ENCODE measurements around the gene NHLRC4.

NHLRC4 gene

DNA sequence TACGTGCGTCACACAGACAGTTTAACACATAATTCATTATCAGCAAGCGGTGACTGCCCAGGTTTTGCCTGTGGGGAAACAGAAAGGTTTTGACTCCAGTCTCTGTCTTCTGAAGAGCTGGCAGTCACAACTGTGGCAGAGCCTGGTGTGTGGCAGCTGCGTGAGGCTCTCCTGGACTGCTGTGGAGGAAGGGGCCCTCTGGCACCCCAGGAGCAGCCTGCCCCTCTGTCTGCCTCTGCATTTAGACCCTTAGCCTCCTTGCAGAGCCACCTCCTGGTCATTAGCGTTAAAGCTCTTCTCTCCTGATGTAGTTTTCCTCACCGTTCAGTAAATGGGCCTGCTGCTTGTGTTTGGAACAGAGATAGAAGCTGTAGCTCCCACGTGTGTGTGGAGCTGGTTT, 34.0 kb downstream of the NHLRC4 start:
- no peak for DNase-seq (ENCODE audit: low read depth, low spot score)
- no peak overlapping the region for H3K4me3 ChIP-seq (ENCODE audit: low read depth, low read length)

DNA sequence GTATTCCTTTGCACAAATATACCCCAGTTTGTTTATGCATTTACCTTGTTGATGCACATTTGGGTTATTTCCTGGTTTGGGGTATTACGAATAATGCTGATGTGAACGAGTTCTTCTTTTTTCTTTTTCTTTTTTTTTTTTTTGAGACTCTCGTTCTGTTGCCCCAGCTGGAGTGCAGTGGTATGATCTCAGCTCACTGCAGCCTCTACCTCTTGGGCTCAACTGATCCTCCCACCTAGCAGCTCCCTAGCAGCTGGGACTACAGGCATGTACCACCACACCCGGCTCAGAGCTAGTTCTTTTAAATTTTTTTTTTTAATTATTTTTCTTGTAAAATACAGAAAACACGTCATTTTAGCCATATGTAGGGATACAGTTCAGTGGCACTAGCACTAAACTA, 37.1 kb downstream of the NHLRC4 start:
- ChIA-PET POLR2A (no interaction called here), CTCF (no interaction called here)
- no peak overlapping the region for H3K4me3 ChIP-seq (ENCODE audit: low read depth, low read length)
- DNase-seq (ENCODE audit: low read depth, low spot score) = no peak
- TF ChIP-seq, protein P1, sequence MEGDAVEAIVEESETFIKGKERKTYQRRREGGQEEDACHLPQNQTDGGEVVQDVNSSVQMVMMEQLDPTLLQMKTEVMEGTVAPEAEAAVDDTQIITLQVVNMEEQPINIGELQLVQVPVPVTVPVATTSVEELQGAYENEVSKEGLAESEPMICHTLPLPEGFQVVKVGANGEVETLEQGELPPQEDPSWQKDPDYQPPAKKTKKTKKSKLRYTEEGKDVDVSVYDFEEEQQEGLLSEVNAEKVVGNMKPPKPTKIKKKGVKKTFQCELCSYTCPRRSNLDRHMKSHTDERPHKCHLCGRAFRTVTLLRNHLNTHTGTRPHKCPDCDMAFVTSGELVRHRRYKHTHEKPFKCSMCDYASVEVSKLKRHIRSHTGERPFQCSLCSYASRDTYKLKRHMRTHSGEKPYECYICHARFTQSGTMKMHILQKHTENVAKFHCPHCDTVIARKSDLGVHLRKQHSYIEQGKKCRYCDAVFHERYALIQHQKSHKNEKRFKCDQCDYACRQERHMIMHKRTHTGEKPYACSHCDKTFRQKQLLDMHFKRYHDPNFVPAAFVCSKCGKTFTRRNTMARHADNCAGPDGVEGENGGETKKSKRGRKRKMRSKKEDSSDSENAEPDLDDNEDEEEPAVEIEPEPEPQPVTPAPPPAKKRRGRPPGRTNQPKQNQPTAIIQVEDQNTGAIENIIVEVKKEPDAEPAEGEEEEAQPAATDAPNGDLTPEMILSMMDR (IDR thresholded peaks at IDR 0.05; ENCODE audit: insufficient read depth, low read length, missing control alignments) = no peak

More for the DNA sequence above, 34.0 kb downstream of the NHLRC4 start:
- TF ChIP-seq, protein P1 (IDR thresholded peaks at IDR 0.05; ENCODE audit: insufficient read depth, low read length, missing control alignments) = no peak
- CTCF ChIA-PET = interaction anchor here (1.4 to 2.1 kb wide), 2 partner anchors 8 to 67 kb away, joined by 5 read pairs; partner anchors contain the start of gene RHOT2
- POLR2A ChIA-PET = interaction anchor here (0.5 kb wide), 1 partner anchor 161 kb away, joined by 3 read pairs; no protein-coding TSS in a partner anchor

DNA sequence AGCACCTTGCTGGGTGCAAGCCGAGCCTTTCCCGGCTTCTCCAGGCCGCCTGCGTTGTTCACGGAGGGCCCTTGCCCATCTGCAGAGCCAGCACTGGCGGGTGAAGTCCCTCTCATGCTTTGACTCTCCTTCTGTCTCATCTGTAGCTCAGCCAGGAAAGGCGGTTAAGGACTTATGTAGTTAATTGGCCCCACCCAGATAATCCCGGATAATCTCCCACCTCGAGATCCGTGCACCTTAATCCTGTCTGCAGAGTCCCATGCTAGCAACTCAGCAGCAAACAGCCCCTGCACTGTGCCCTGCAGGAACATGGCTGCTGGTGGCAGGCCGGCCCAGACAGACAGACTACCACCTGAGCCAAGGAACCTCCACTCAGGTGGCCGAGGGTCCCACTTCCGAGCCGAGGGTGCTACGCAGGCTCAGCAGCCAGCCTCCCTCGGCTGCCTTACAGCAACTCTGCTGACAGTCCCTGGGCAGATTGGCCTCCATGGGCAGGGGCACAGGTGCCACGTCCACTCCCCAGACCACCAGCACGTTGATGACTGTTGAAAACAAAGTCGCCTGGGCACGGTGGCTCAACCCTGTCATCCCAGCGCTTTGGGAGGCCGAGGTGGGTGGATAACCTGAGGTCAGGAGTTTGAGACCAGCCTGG, 40.0 kb downstream of the NHLRC4 start:
- ChIA-PET CTCF (no interaction called here), POLR2A (no interaction called here)
- no peak overlapping the region for H3K4me3 ChIP-seq (ENCODE audit: low read depth, low read length)
- DNase-seq (ENCODE audit: low read depth, low spot score) = no peak
- TF ChIP-seq, protein P1 (IDR thresholded peaks at IDR 0.05; ENCODE audit: insufficient read depth, low read length, missing control alignments) = no peak

DNA sequence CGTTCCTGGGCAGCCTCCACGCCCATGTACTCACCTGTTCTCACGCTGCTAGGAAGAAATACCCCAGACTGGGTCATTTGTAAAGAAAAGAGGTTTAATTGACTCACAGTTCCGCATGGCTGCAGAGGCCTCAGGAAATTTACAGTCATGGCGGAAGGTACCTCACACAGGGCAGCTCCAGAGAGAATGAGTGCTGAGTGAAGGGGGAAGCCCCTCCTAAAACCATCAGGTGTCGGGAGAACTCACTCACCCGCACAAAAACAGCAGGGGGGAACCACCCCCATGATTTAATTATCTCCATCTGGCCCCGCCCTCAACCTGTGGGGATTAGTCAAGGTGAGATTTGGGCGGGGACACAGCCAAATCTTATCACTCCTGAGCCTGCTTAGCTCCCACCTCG, 41.2 kb downstream of the NHLRC4 start:
- TF ChIP-seq, protein P1 (IDR thresholded peaks at IDR 0.05; ENCODE audit: insufficient read depth, low read length, missing control alignments) = no peak
- no peak for DNase-seq (ENCODE audit: low read depth, low spot score)
- POLR2A ChIA-PET = no interaction called here
- H3K4me3 ChIP-seq (ENCODE audit: low read depth, low read length) = no peak overlapping the region
- CTCF ChIA-PET = interaction anchor here (0.8 kb wide), 1 partner anchor 12 kb away, joined by 3 read pairs; no protein-coding TSS in a partner anchor

DNA sequence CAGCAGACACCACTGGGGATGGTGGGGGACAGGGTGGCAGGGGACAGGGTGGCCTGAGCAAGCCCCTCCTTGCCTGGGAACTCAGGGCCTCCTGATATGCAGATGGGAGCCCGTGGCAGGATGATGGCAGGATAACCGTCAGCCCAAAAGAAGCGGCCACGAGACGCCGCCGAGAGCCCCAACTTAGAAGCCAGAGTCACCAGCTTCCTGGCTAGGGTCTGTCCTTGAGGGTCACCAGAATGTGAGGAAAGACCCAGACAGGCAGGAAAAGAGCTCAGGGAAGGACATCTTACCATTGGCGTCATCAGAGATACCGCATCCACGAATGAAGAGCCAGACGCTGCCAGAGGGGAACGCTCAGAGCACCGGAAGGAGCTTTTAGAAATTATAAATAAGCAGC, 42.5 kb downstream of the NHLRC4 start:
- no peak overlapping the region for H3K4me3 ChIP-seq (ENCODE audit: low read depth, low read length)
- ChIA-PET CTCF (interaction anchor here (1.8 kb wide), 1 partner anchor 30 kb away, joined by 4 read pairs; no protein-coding TSS in a partner anchor), POLR2A (no interaction called here)
- DNase-seq (ENCODE audit: low read depth, low spot score) = no peak
- TF ChIP-seq, protein P1 (IDR thresholded peaks at IDR 0.05; ENCODE audit: insufficient read depth, low read length, missing control alignments) = no peak

DNA sequence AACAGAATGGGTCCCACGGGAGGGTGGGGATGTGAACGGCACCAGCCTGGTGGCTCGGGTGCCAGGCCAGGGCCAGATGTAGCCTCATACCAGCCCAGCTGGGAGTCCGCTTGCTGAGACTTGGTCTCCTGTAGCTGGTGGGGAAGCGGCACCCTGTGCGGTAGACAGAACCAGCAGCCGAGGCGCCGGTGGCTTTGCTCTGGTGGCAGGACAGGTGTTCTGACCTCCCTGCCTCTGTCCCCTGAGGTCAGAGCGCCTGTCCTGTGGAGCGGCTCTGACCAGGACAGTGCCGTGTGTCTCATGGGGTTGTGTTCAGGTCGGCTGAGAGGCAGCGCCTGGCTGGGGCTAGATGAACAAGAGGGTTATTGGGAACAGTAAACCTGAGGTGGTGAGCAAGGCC, 43.2 kb downstream of the NHLRC4 start:
- TF ChIP-seq, protein P1 (IDR thresholded peaks at IDR 0.05; ENCODE audit: insufficient read depth, low read length, missing control alignments) = no peak
- ChIA-PET CTCF (interaction anchor here (1.5 to 1.8 kb wide), 2 partner anchors 12 to 30 kb away, joined by 4 read pairs; no protein-coding TSS in a partner anchor), POLR2A (no interaction called here)
- DNase-seq (ENCODE audit: low read depth, low spot score) = no peak
- no peak overlapping the region for H3K4me3 ChIP-seq (ENCODE audit: low read depth, low read length)
